BLaER1 (cell line): ENCODE measurements around the gene GLOD5.

Experiments
- H3K27ac ChIP-seq: shearing (Covaris generic); formaldehyde crosslinking; 2 replicates; pipeline ENCODE4 v1.8.1; 2022
- H3K27me3 ChIP-seq: shearing (Covaris generic); formaldehyde crosslinking; 2 replicates; pipeline ENCODE4 v1.8.1; 2022
- H3K36me3 ChIP-seq: shearing (Covaris generic); formaldehyde crosslinking; 2 replicates; pipeline ENCODE4 v1.8.1; 2022
- H3K4me1 ChIP-seq: shearing (Covaris generic); formaldehyde crosslinking; 2 replicates; pipeline ENCODE4 v1.8.1; 2022
- H3K4me2 ChIP-seq: shearing (Covaris generic); formaldehyde crosslinking; 2 replicates; pipeline ENCODE4 v1.8.1; 2022
- H3K4me3 ChIP-seq: shearing (Covaris generic); formaldehyde crosslinking; 2 replicates; pipeline ENCODE4 v1.8.1; 2022
- H3K9ac ChIP-seq: shearing (Covaris generic); formaldehyde crosslinking; 2 replicates; pipeline ENCODE4 v1.8.1; 2022
- H3K9me3 ChIP-seq: shearing (Covaris generic); formaldehyde crosslinking; 2 replicates; pipeline ENCODE4 v1.8.1; 2022
- H4K20me1 ChIP-seq: shearing (Covaris generic); formaldehyde crosslinking; 2 replicates; pipeline ENCODE4 v1.8.1; 2022
- Cebpa-rat ChIP-seq: shearing (Covaris generic); IDR thresholded peaks from 2 replicates; pipeline ENCODE4 v1.8.1; 2022

GLOD5 gene

GRCh38 chrX:48726596-48726995 lies 35.0 kb upstream of the GLOD5 start:
- Histone ChIP-seq H3K4me3 (no peak overlapping the region), H3K4me2 (no peak overlapping the region), H3K27me3 (peaks cover 78% of the 10 kb centered on the region), H3K27ac (no peak overlapping the region), H3K36me3 (no peaks in the 10 kb centered on the region), H3K9ac (no peak overlapping the region), H3K9me3 (no peaks in the 10 kb centered on the region), H3K4me1 (no peaks in the 10 kb centered on the region), H4K20me1 (peaks cover 13% of the 10 kb centered on the region; the same call in 1 of the 2 replicates)
- TF ChIP-seq Cebpa-rat = no peak

- Histone ChIP-seq H3K27me3 (peaks cover 84% of the 10 kb centered on the region), H3K4me1 (no peaks in the 10 kb centered on the region)
These were observed 32.9 kb upstream of the GLOD5 start for GRCh38 chrX:48728653-48729052.

GRCh38 chrX:48736303-48736702 lies 25.2 kb upstream of the GLOD5 start:
- H3K4me2 ChIP-seq = peak overlapping the region; percentile 57
- H3K9ac ChIP-seq = no peak overlapping the region
- no peak overlapping the region for H3K27ac ChIP-seq

More at GRCh38 chrX:48728653-48729052, 32.9 kb upstream of the GLOD5 start:
- Histone ChIP-seq H3K36me3 (no peaks in the 10 kb centered on the region), H3K27ac (no peak overlapping the region), H3K4me2 (no peak overlapping the region), H3K9me3 (no peaks in the 10 kb centered on the region), H3K4me3 (no peak overlapping the region), H4K20me1 (0 out of 2 replicates have a peak, but pooled peaks cover 13% of the 10 kb centered on the region), H3K9ac (no peak overlapping the region)
- TF ChIP-seq Cebpa-rat = no peak

GRCh38 chrX:48736878-48737212 lies 24.7 kb upstream of the GLOD5 start:
- no peaks in the 10 kb centered on the region for H3K9me3 ChIP-seq
- no peak overlapping the region for H3K9ac ChIP-seq
- H3K27ac ChIP-seq = no peak overlapping the region
- H3K27me3 ChIP-seq = peaks cover 65% of the 10 kb centered on the region
- no peak for TF ChIP-seq Cebpa-rat
- peak overlapping the region; percentile 57 for H3K4me2 ChIP-seq
- no peaks in the 10 kb centered on the region; the same call in 1 of the 2 replicates for H4K20me1 ChIP-seq
- H3K36me3 ChIP-seq = no peaks in the 10 kb centered on the region
- H3K4me1 ChIP-seq = peaks cover 10% of the 10 kb centered on the region
- H3K4me3 ChIP-seq = peak overlapping the region; percentile 62

More at GRCh38 chrX:48736303-48736702, 25.2 kb upstream of the GLOD5 start:
- H3K4me3 ChIP-seq = peak overlapping the region; percentile 62; the same call in 1 of the 2 replicates
- peaks cover 65% of the 10 kb centered on the region for H3K27me3 ChIP-seq
- TF ChIP-seq Cebpa-rat = no peak
- H3K4me1 ChIP-seq = peaks cover 10% of the 10 kb centered on the region
- H3K36me3 ChIP-seq = no peaks in the 10 kb centered on the region
- no peaks in the 10 kb centered on the region for H3K9me3 ChIP-seq
- H4K20me1 ChIP-seq = no peaks in the 10 kb centered on the region

GRCh38 chrX:48737213-48737938 lies 24.2 kb upstream of the GLOD5 start:
- no peaks in the 10 kb centered on the region for H3K36me3 ChIP-seq
- peaks cover 65% of the 10 kb centered on the region for H3K27me3 ChIP-seq
- H3K9ac ChIP-seq = peak overlapping the region; percentile 75
- H4K20me1 ChIP-seq = no peaks in the 10 kb centered on the region; the same call in 1 of the 2 replicates
- H3K4me2 ChIP-seq = peak overlapping the region; percentile 80
- peaks cover 10% of the 10 kb centered on the region for H3K4me1 ChIP-seq
- H3K27ac ChIP-seq = peak overlapping the region; percentile 78
- no peak for TF ChIP-seq Cebpa-rat
- H3K4me3 ChIP-seq = peak overlapping the region; percentile 62
- H3K9me3 ChIP-seq = no peaks in the 10 kb centered on the region

GRCh38 chrX:48737940-48738339 lies 23.6 kb upstream of the GLOD5 start:
- TF ChIP-seq Cebpa-rat = no peak
- Histone ChIP-seq H3K4me2 (peak overlapping the region; percentile 80), H3K9ac (peak overlapping the region; percentile 75), H3K9me3 (no peaks in the 10 kb centered on the region), H3K27ac (peak overlapping the region; percentile 78), H3K4me3 (peak overlapping the region; percentile 62), H4K20me1 (no peaks in the 10 kb centered on the region; the same call in 1 of the 2 replicates), H3K4me1 (peaks cover 10% of the 10 kb centered on the region), H3K27me3 (peaks cover 69% of the 10 kb centered on the region), H3K36me3 (no peaks in the 10 kb centered on the region)

GRCh38 chrX:48741834-48742233 lies 19.7 kb upstream of the GLOD5 start:
- Histone ChIP-seq H3K27me3 (peaks cover 72% of the 10 kb centered on the region), H4K20me1 (no peaks in the 10 kb centered on the region; the same call in 1 of the 2 replicates), H3K9ac (no peak overlapping the region), H3K4me3 (no peak overlapping the region), H3K36me3 (no peaks in the 10 kb centered on the region), H3K4me1 (peaks cover 10% of the 10 kb centered on the region), H3K9me3 (no peaks in the 10 kb centered on the region), H3K4me2 (no peak overlapping the region), H3K27ac (no peak overlapping the region)
- no peak for TF ChIP-seq Cebpa-rat

- H3K27me3 ChIP-seq = peaks cover 55% of the 10 kb centered on the region
- no peak overlapping the region for H3K4me2 ChIP-seq
- H3K9me3 ChIP-seq = no peaks in the 10 kb centered on the region
- TF ChIP-seq Cebpa-rat = no peak
- H3K4me3 ChIP-seq = no peak overlapping the region
- H4K20me1 ChIP-seq = no peaks in the 10 kb centered on the region; the same call in 1 of the 2 replicates
- no peak overlapping the region for H3K27ac ChIP-seq
- peaks cover 5% of the 10 kb centered on the region; the same call in 1 of the 2 replicates for H3K4me1 ChIP-seq
- no peak overlapping the region for H3K9ac ChIP-seq
- H3K36me3 ChIP-seq = no peaks in the 10 kb centered on the region
These were observed 16.3 kb upstream of the GLOD5 start for GRCh38 chrX:48745222-48745621.

- Histone ChIP-seq H3K36me3 (no peaks in the 10 kb centered on the region), H3K4me1 (peaks cover 5% of the 10 kb centered on the region; the same call in 1 of the 2 replicates), H3K4me3 (no peak overlapping the region), H3K9ac (no peak overlapping the region), H3K27me3 (peaks cover 37% of the 10 kb centered on the region), H3K27ac (no peak overlapping the region), H3K4me2 (peak overlapping the region; percentile 37; the same call in 1 of the 2 replicates), H3K9me3 (no peaks in the 10 kb centered on the region), H4K20me1 (no peaks in the 10 kb centered on the region)
- no peak for TF ChIP-seq Cebpa-rat
These were observed 14.0 kb upstream of the GLOD5 start for GRCh38 chrX:48747415-48748016.

- H3K9ac ChIP-seq = no peak overlapping the region
- no peaks in the 10 kb centered on the region for H3K36me3 ChIP-seq
- no peaks in the 10 kb centered on the region for H3K9me3 ChIP-seq
- H3K4me3 ChIP-seq = no peak overlapping the region
- no peak for TF ChIP-seq Cebpa-rat
- no peaks in the 10 kb centered on the region for H4K20me1 ChIP-seq
- H3K4me2 ChIP-seq = no peak overlapping the region
- H3K27ac ChIP-seq = no peak overlapping the region
- peaks cover 5% of the 10 kb centered on the region; the same call in 1 of the 2 replicates for H3K4me1 ChIP-seq
- peaks cover 40% of the 10 kb centered on the region for H3K27me3 ChIP-seq
These were observed 12.4 kb upstream of the GLOD5 start for GRCh38 chrX:48749182-48749581.
